Activated CD4-positive, alpha-beta memory T cell treated with anti-CD3 and anti-CD28 coated beads, Interleukin-2, amount 10 ng/mL, durations not matched to agents 7 days and 5 days (primary cell): ENCODE results near the gene WT1. TPM values are rescaled to one million over a fixed set of nuclear protein-coding genes. Genes with fewer than 3 reads are reported as not detected.

Experiments used
- CTCF ChIA-PET: fragments of 350-600 bp; sonication (Branson Sonifier 250); formaldehyde crosslinking; loops from one replicate; lab custom pipeline; 2021; ENCODE audit warnings: antibody characterized with exemption, inconsistent platforms; lab: Charles Lee
- POLR2A ChIA-PET: fragments of 350-600 bp; sonication (Branson Sonifier 250); formaldehyde crosslinking; loops from one replicate; lab custom pipeline; 2021; ENCODE audit warnings: antibody characterized with exemption; lab: Charles Lee
- DNase-seq: peaks from one replicate; pipeline ENCODE4 v3.0.0-alpha.2; 2020
- H3K27ac Mint-ChIP-seq: one replicate; pipeline ENCODE4 v1.8.0; 2021; ENCODE audit warnings: mild to moderate bottlenecking, mixed read lengths
- H3K27me3 Mint-ChIP-seq: one replicate; pipeline ENCODE4 v1.8.0; 2021; ENCODE audit warnings: mixed read lengths
- H3K36me3 Mint-ChIP-seq: one replicate; pipeline ENCODE4 v1.8.0; 2021; ENCODE audit warnings: low read depth, mixed read lengths
- H3K4me1 Mint-ChIP-seq: one replicate; pipeline ENCODE4 v1.8.0; 2021; ENCODE audit warnings: mixed read lengths
- H3K4me3 Mint-ChIP-seq: one replicate; pipeline ENCODE4 v1.8.0; 2021; ENCODE audit warnings: mild to moderate bottlenecking, mixed read lengths
- H3K9me3 Mint-ChIP-seq: one replicate; pipeline ENCODE4 v1.8.0; 2021; ENCODE audit warnings: mixed read lengths
- total RNA-seq, 2 experiments: library from RNA; stranded (reverse); gene quantifications; one replicate each; pipeline ENCODE4 v1.2.3, GENCODE V29; 2021

Gene WT1
- total RNA-seq, 2 experiments from 2014 or later = not detected

GRCh38 chr11:32435152-32435480 is 223 bp downstream of the WT1 start:
- Mint-ChIP-seq H3K36me3 (no peaks in the 10 kb centered on the region), H3K4me3 (no peak overlapping the region), H3K27me3 (peaks cover 85% of the 10 kb centered on the region), H3K27ac (no peak overlapping the region), H3K9me3 (no peaks in the 10 kb centered on the region), H3K4me1 (peaks cover 35% of the 10 kb centered on the region)
- ChIA-PET CTCF (no interaction called here), POLR2A (no interaction called here)
- DNase-seq = no peak

DNA sequence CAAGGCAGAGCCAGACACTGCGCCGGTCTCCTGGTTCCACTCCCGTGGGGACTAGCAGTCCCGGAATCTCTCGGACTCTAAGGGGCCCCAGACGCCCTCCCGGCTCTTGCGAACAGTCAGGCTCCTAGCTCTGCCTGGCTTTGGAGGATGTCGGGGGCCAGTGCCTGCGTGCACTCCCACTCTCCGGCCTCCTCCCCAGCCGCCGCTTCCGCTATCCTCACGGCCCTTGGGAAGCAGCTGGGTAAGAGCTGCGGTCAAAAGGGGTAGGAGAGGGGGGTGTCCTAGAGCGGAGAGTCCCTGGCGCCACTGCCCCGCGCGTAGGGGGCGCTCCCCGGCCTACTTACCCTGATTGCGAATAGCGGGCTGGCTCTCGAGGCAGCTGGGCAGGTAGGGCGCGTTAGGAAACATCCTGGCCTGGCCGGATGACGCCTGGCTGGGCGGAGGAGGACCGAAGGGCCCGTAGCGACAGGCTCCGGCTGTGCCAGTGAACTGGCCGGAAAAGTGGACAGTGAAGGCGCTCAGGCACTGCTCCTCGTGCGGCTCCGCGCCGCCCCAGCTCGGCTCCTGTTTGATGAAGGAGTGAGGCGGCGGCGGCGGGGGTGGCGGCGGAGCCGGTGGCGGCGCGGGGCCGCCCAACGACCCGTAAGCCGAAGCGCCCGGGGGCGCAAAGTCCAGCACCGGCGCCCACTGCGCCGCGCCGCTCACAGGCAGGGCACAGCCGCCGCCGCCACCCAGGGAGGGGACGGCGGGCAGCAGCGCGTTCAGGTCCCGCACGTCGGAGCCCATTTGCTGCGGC is 785 bp downstream of the WT1 start:
- H3K9me3 Mint-ChIP-seq = no peaks in the 10 kb centered on the region
- no peak overlapping the region for H3K4me3 Mint-ChIP-seq
- POLR2A ChIA-PET = no interaction called here
- peaks cover 34% of the 10 kb centered on the region for H3K4me1 Mint-ChIP-seq
- no peak overlapping the region for H3K27ac Mint-ChIP-seq
- CTCF ChIA-PET = no interaction called here
- no peaks in the 10 kb centered on the region for H3K36me3 Mint-ChIP-seq
- peaks cover 86% of the 10 kb centered on the region for H3K27me3 Mint-ChIP-seq
- DNase-seq = no peak

GRCh38 chr11:32433914-32434355 is 1.4 kb downstream of the WT1 start:
- no peak for DNase-seq
- Mint-ChIP-seq H3K9me3 (no peaks in the 10 kb centered on the region), H3K27ac (no peak overlapping the region), H3K4me1 (peaks cover 32% of the 10 kb centered on the region), H3K4me3 (no peak overlapping the region), H3K27me3 (peaks cover 86% of the 10 kb centered on the region), H3K36me3 (no peaks in the 10 kb centered on the region)
- ChIA-PET CTCF (no interaction called here), POLR2A (no interaction called here)

GRCh38 chr11:32433101-32433913 is 2.0 kb downstream of the WT1 start:
- Mint-ChIP-seq H3K27ac (no peak overlapping the region), H3K27me3 (peaks cover 86% of the 10 kb centered on the region), H3K4me3 (no peak overlapping the region), H3K9me3 (no peaks in the 10 kb centered on the region), H3K36me3 (no peaks in the 10 kb centered on the region), H3K4me1 (peaks cover 30% of the 10 kb centered on the region)
- ChIA-PET POLR2A (no interaction called here), CTCF (no interaction called here)
- no peak for DNase-seq

GRCh38 chr11:32432565-32432964 is 2.8 kb downstream of the WT1 start:
- no peak overlapping the region for H3K27ac Mint-ChIP-seq
- DNase-seq = no peak
- H3K4me3 Mint-ChIP-seq = no peak overlapping the region
- POLR2A ChIA-PET = no interaction called here
- no peaks in the 10 kb centered on the region for H3K36me3 Mint-ChIP-seq
- CTCF ChIA-PET = no interaction called here
- peaks cover 86% of the 10 kb centered on the region for H3K27me3 Mint-ChIP-seq
- H3K9me3 Mint-ChIP-seq = no peaks in the 10 kb centered on the region
- peaks cover 26% of the 10 kb centered on the region for H3K4me1 Mint-ChIP-seq

GRCh38 chr11:32430568-32431381 is 4.6 kb downstream of the WT1 start:
- Mint-ChIP-seq H3K9me3 (no peaks in the 10 kb centered on the region), H3K4me3 (no peak overlapping the region), H3K27me3 (peaks cover 86% of the 10 kb centered on the region), H3K36me3 (no peaks in the 10 kb centered on the region), H3K27ac (no peak overlapping the region), H3K4me1 (peaks cover 16% of the 10 kb centered on the region)
- ChIA-PET CTCF (interaction anchor here (1.1 kb wide), 1 partner anchor 107 kb away, joined by 3 read pairs; no protein-coding TSS in a partner anchor), POLR2A (no interaction called here)
- no peak for DNase-seq

DNA sequence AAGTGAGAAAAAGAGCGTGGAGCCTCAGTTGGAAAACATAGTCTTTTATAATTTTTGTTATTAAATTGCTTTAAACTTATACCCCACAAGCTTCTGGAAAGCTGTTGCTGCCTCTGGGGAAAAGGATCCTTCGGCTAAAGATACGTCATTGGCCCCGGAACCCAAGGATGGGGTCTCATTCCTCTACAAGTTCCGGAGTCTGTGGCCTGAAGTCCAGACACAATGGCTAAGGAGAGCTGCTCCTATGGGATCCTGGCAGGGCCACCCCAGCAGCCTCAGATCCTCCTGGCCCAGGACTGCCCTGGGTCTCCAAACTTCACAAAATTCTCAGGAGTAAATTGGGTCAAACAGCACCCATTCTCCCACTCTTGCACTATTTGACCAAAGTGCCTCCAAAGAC is 5.9 kb downstream of the WT1 start:
- H3K4me1 Mint-ChIP-seq = peaks cover 13% of the 10 kb centered on the region
- ChIA-PET POLR2A (no interaction called here), CTCF (interaction anchor here (0.6 kb wide), 1 partner anchor 779 kb away, joined by 3 read pairs; no protein-coding TSS in a partner anchor)
- H3K27ac Mint-ChIP-seq = no peak overlapping the region
- H3K4me3 Mint-ChIP-seq = no peak overlapping the region
- H3K27me3 Mint-ChIP-seq = peaks cover 93% of the 10 kb centered on the region
- H3K36me3 Mint-ChIP-seq = no peaks in the 10 kb centered on the region
- DNase-seq = no peak
- no peaks in the 10 kb centered on the region for H3K9me3 Mint-ChIP-seq

- H3K27ac Mint-ChIP-seq = no peak overlapping the region
- no peak overlapping the region for H3K4me3 Mint-ChIP-seq
- peaks cover 13% of the 10 kb centered on the region for H3K4me1 Mint-ChIP-seq
- POLR2A ChIA-PET = no interaction called here
- peaks cover 89% of the 10 kb centered on the region for H3K27me3 Mint-ChIP-seq
- H3K36me3 Mint-ChIP-seq = no peaks in the 10 kb centered on the region
- no peak for DNase-seq
- CTCF ChIA-PET = no interaction called here
- H3K9me3 Mint-ChIP-seq = no peaks in the 10 kb centered on the region
Measured at GRCh38 chr11:32428665-32429303, 6.6 kb downstream of the WT1 start.

GRCh38 chr11:32427935-32428664 is 7.2 kb downstream of the WT1 start:
- peaks cover 88% of the 10 kb centered on the region for H3K27me3 Mint-ChIP-seq
- no peaks in the 10 kb centered on the region for H3K36me3 Mint-ChIP-seq
- no peak overlapping the region for H3K4me3 Mint-ChIP-seq
- CTCF ChIA-PET = no interaction called here
- H3K9me3 Mint-ChIP-seq = no peaks in the 10 kb centered on the region
- no peak for DNase-seq
- no peak overlapping the region for H3K27ac Mint-ChIP-seq
- POLR2A ChIA-PET = no interaction called here
- H3K4me1 Mint-ChIP-seq = peaks cover 7% of the 10 kb centered on the region

DNA sequence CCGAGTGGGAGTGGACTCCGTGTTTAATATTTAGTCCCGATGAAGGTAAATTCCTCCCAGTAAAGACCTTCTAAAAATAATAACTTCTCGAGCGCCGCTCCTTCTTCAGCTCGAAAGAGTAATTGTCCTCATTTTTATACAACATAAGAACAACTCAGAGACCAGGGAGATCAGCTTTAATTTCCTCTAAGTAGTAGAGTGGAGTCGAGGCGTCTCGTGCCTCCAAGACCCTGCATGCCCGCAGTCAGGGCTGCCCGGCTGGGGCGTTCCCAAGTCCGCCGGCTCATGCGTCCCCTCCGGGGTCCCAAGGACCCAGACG is 7.8 kb downstream of the WT1 start:
- H3K4me1 Mint-ChIP-seq = peaks cover 8% of the 10 kb centered on the region
- H3K27ac Mint-ChIP-seq = no peak overlapping the region
- no peaks in the 10 kb centered on the region for H3K36me3 Mint-ChIP-seq
- H3K4me3 Mint-ChIP-seq = no peak overlapping the region
- CTCF ChIA-PET = interaction anchor here (0.5 kb wide), 1 partner anchor 102 kb away, joined by 3 read pairs; no protein-coding TSS in a partner anchor
- POLR2A ChIA-PET = no interaction called here
- no peak for DNase-seq
- no peaks in the 10 kb centered on the region for H3K9me3 Mint-ChIP-seq
- H3K27me3 Mint-ChIP-seq = peaks cover 87% of the 10 kb centered on the region

- peaks cover 14% of the 10 kb centered on the region for H3K4me1 Mint-ChIP-seq
- ChIA-PET CTCF (interaction anchor here (0.5 kb wide), 1 partner anchor 102 kb away, joined by 3 read pairs; no protein-coding TSS in a partner anchor), POLR2A (no interaction called here)
- no peaks in the 10 kb centered on the region for H3K36me3 Mint-ChIP-seq
- no peaks in the 10 kb centered on the region for H3K9me3 Mint-ChIP-seq
- H3K27ac Mint-ChIP-seq = no peak overlapping the region
- peaks cover 83% of the 10 kb centered on the region for H3K27me3 Mint-ChIP-seq
- no peak overlapping the region for H3K4me3 Mint-ChIP-seq
- DNase-seq = no peak
Measured at GRCh38 chr11:32426819-32427615, 8.3 kb downstream of the WT1 start.
